Cardiac muscle cell (in vitro differentiated cells and primary cell): ENCODE results near the gene NUMB. TPM values are rescaled to one million over a fixed set of nuclear protein-coding genes. Genes with fewer than 3 reads are reported as not detected.

Experiments
- DNase-seq, 2 donors: peaks; one replicate each; pipeline versions ENCODE4 v3.0.0 to v3.0.0-alpha.2; 2010 to 2017; ENCODE audit warnings: low read depth in 1 of 2, low spot score in 1 of 2
- H3K27ac ChIP-seq: fragments of 200-600 bp; sonication (generic); 2 replicates; pipeline ENCODE4 v1.5.1; 2016
- H3K27me3 ChIP-seq: fragments of 200-600 bp; sonication (generic); 2 replicates; pipeline ENCODE4 v1.6.0; 2016; ENCODE audit warnings: control low read depth
- H3K36me3 ChIP-seq: fragments of 200-600 bp; sonication (generic); 2 replicates; pipeline ENCODE4 v1.5.1; 2016; ENCODE audit warnings: control low read depth
- H3K4me1 ChIP-seq: fragments of 200-600 bp; sonication (generic); 2 replicates; pipeline ENCODE4 v1.8.1; 2017; ENCODE audit warnings: low read depth, mild to moderate bottlenecking, mixed run types
- H3K4me3 ChIP-seq: fragments of 200-600 bp; sonication (generic); 2 replicates; pipeline ENCODE4 v1.5.1; 2016; ENCODE audit warnings: mild to moderate bottlenecking
- H3K9me3 ChIP-seq: fragments of 200-600 bp; sonication (generic); 2 replicates; pipeline ENCODE4 v1.5.1; 2017; ENCODE audit warnings: low read depth, mild to moderate bottlenecking, control low read depth
- CTCF ChIP-seq: IDR thresholded peaks from 2 replicates; pipeline ENCODE4 v1.5.1; 2012; ENCODE audit warnings: low read depth, mild to moderate bottlenecking, low read length
- polyA plus RNA-seq: library from polyadenylated mRNA; unstranded; fragments of >200 nt; fragmentation: Nextera tagmentation; extraction: Ambion mirVana; gene quantifications from 2 replicates; pipeline ENCODE4 v1.2.1, GENCODE V29; 2016
- total RNA-seq: library from RNA; depleted of rRNA; stranded (reverse); fragments of >200 nt; gene quantifications from 2 replicates; pipeline ENCODE4 v1.2.3, GENCODE V29; 2016

NUMB gene
- total and polyA plus RNA-seq, 2 experiments from 2014 or later = 35.6 to 68.5 TPM

GRCh38 chr14:73477618-73478266 is 19.4 kb upstream of the NUMB start:
- H3K9me3 ChIP-seq = no peaks in the 10 kb centered on the region
- no peak overlapping the region for H3K4me3 ChIP-seq
- no peak overlapping the region for H3K27ac ChIP-seq
- no peaks in the 10 kb centered on the region for H3K36me3 ChIP-seq
- TF ChIP-seq CTCF = no peak
- no peaks in the 10 kb centered on the region for H3K4me1 ChIP-seq
- DNase-seq = peak in 1 of 2 donors; percentile 86
- no peaks in the 10 kb centered on the region for H3K27me3 ChIP-seq

- Histone ChIP-seq H3K9me3 (no peaks in the 10 kb centered on the region), H3K36me3 (no peaks in the 10 kb centered on the region), H3K4me1 (no peaks in the 10 kb centered on the region), H3K4me3 (no peak overlapping the region), H3K27ac (no peak overlapping the region), H3K27me3 (no peaks in the 10 kb centered on the region)
- no peak for DNase-seq
- TF ChIP-seq CTCF = no peak
These were observed 18.1 kb upstream of the NUMB start for GRCh38 chr14:73476451-73476931.

- Histone ChIP-seq H3K27me3 (no peaks in the 10 kb centered on the region), H3K27ac (no peak overlapping the region), H3K4me1 (no peaks in the 10 kb centered on the region), H3K36me3 (no peaks in the 10 kb centered on the region), H3K4me3 (no peak overlapping the region), H3K9me3 (no peaks in the 10 kb centered on the region)
- no peak for DNase-seq
- TF ChIP-seq CTCF = no peak
These were observed 16.6 kb upstream of the NUMB start for GRCh38 chr14:73474952-73475351.

- no peaks in the 10 kb centered on the region for H3K9me3 ChIP-seq
- H3K4me1 ChIP-seq = peaks cover 11% of the 10 kb centered on the region
- peak; percentile 61 for TF ChIP-seq CTCF
- H3K36me3 ChIP-seq = no peaks in the 10 kb centered on the region
- no peak overlapping the region for H3K27ac ChIP-seq
- H3K27me3 ChIP-seq = no peaks in the 10 kb centered on the region
- peak; percentile 73 to 83 for DNase-seq
- H3K4me3 ChIP-seq = no peak overlapping the region
These were observed 14.1 kb upstream of the NUMB start for GRCh38 chr14:73472185-73473114.

- Histone ChIP-seq H3K4me1 (peaks cover 11% of the 10 kb centered on the region), H3K4me3 (no peak overlapping the region), H3K9me3 (no peaks in the 10 kb centered on the region), H3K27me3 (no peaks in the 10 kb centered on the region), H3K27ac (no peak overlapping the region), H3K36me3 (no peaks in the 10 kb centered on the region)
- no peak for TF ChIP-seq CTCF
- DNase-seq = no peak
These were observed 13.3 kb upstream of the NUMB start for GRCh38 chr14:73471582-73472184.
